Measurements from ENCODE around the gene CBLN3. TPM values are rescaled to one million over a fixed set of nuclear protein-coding genes. Genes with fewer than 3 reads are reported as not detected.

CBLN3 gene
- total and polyA plus RNA-seq, 9 of the 15 experiments (the other 6 are each of a cell fraction or from before 2014, with no cell fraction given), result 0.05 to 0.59 (median 0.26) TPM; not detected in 1

DNA sequence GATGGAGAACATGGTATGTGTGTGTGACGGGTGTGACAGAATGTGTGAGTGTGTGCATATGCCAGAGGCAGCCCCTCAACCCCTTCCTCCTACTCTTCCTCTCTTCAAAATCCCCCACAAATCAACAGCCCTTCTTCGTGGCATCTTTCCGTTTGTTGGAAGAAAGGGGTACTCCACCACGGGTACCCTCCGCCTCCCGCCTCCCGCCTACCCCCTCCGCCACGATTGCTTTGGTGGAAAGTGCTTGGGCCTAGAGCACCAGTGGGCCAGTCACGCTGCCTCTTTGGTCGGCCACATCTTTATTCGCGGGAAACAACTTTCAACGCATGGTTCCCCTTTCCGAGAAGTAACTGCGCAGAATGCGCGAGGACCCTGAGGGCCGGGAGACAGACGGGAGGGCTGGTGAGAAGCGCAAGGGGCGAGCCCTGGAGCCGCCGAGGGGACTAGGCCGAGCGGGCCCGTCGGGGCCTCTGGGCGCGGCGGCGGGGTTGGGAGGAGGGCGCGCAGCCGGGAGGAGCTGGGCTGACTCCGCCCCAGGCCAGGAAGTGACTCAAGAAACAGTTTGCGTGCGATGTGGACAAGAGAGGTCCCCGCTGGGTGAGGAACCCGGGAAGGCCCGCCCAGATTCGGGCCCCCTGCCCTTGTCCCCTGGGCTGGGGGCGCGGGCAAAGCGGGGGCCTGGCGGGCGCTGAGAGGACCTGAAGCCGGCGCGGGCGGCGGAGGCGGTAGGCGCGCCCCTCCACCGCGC lies at the start of gene CBLN3, which contains the start of gene KHNYN (continued):
- TF ChIP-seq, protein P1, sequence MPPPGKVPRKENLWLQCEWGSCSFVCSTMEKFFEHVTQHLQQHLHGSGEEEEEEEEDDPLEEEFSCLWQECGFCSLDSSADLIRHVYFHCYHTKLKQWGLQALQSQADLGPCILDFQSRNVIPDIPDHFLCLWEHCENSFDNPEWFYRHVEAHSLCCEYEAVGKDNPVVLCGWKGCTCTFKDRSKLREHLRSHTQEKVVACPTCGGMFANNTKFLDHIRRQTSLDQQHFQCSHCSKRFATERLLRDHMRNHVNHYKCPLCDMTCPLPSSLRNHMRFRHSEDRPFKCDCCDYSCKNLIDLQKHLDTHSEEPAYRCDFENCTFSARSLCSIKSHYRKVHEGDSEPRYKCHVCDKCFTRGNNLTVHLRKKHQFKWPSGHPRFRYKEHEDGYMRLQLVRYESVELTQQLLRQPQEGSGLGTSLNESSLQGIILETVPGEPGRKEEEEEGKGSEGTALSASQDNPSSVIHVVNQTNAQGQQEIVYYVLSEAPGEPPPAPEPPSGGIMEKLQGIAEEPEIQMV (tag; conservative IDR thresholded peaks at IDR 0.05; ENCODE audit: low read depth), result no peak
- TF ChIP-seq, protein P2, sequence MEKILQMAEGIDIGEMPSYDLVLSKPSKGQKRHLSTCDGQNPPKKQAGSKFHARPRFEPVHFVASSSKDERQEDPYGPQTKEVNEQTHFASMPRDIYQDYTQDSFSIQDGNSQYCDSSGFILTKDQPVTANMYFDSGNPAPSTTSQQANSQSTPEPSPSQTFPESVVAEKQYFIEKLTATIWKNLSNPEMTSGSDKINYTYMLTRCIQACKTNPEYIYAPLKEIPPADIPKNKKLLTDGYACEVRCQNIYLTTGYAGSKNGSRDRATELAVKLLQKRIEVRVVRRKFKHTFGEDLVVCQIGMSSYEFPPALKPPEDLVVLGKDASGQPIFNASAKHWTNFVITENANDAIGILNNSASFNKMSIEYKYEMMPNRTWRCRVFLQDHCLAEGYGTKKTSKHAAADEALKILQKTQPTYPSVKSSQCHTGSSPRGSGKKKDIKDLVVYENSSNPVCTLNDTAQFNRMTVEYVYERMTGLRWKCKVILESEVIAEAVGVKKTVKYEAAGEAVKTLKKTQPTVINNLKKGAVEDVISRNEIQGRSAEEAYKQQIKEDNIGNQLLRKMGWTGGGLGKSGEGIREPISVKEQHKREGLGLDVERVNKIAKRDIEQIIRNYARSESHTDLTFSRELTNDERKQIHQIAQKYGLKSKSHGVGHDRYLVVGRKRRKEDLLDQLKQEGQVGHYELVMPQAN (IDR thresholded peaks at IDR 0.05; ENCODE audit: borderline replicate concordance), result no peak
- TF ChIP-seq MCM2 (IDR thresholded peaks at IDR 0.05; ENCODE audit: low read depth) (no peak), ZNF668 (CRISPR knock-in tag; IDR thresholded peaks at IDR 0.05) (no peak), NCOR1 (IDR thresholded peaks at IDR 0.05) (peak; percentile 38; the same call in 1 of the 2 replicates), GTF2A2 (tag; IDR thresholded peaks at IDR 0.05) (no peak), SMAD4 (CRISPR knock-in tag; conservative IDR thresholded peaks at IDR 0.05) (peak; percentile 62), SUPT5H (IDR thresholded peaks at IDR 0.05) (peak; percentile 82), NFE2L1 (tag; IDR thresholded peaks at IDR 0.05; ENCODE audit: borderline replicate concordance, low read depth) (no peak), ASH1L (IDR thresholded peaks at IDR 0.05; ENCODE audit: borderline replicate concordance, low read depth, partially characterized antibody) (no peak), HMGN3 (IDR thresholded peaks at IDR 0.05; ENCODE audit: borderline replicate concordance, extremely low read depth, insufficient read length, low read depth, low read length) (peak; percentile 78), RNF2 (IDR thresholded peaks at IDR 0.05) (no peak)
- TF ChIP-seq, protein P3, sequence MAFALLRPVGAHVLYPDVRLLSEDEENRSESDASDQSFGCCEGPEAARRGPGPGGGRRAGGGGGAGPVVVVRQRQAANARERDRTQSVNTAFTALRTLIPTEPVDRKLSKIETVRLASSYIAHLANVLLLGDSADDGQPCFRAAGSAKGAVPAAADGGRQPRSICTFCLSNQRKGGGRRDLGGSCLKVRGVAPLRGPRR (CRISPR knock-in tag; IDR thresholded peaks at IDR 0.05), result no peak
- TF ChIP-seq, protein P4, sequence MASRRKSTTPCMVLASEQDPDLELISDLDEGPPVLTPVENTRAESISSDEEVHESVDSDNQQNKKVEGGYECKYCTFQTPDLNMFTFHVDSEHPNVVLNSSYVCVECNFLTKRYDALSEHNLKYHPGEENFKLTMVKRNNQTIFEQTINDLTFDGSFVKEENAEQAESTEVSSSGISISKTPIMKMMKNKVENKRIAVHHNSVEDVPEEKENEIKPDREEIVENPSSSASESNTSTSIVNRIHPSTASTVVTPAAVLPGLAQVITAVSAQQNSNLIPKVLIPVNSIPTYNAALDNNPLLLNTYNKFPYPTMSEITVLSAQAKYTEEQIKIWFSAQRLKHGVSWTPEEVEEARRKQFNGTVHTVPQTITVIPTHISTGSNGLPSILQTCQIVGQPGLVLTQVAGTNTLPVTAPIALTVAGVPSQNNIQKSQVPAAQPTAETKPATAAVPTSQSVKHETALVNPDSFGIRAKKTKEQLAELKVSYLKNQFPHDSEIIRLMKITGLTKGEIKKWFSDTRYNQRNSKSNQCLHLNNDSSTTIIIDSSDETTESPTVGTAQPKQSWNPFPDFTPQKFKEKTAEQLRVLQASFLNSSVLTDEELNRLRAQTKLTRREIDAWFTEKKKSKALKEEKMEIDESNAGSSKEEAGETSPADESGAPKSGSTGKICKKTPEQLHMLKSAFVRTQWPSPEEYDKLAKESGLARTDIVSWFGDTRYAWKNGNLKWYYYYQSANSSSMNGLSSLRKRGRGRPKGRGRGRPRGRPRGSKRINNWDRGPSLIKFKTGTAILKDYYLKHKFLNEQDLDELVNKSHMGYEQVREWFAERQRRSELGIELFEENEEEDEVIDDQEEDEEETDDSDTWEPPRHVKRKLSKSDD (conservative IDR thresholded peaks at IDR 0.05; ENCODE audit: low read length), result no peak
- TF ChIP-seq, protein P5, sequence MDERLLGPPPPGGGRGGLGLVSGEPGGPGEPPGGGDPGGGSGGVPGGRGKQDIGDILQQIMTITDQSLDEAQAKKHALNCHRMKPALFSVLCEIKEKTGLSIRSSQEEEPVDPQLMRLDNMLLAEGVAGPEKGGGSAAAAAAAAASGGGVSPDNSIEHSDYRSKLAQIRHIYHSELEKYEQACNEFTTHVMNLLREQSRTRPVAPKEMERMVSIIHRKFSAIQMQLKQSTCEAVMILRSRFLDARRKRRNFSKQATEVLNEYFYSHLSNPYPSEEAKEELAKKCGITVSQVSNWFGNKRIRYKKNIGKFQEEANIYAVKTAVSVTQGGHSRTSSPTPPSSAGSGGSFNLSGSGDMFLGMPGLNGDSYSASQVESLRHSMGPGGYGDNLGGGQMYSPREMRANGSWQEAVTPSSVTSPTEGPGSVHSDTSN (CRISPR knock-in tag; IDR thresholded peaks at IDR 0.05; ENCODE audit: low read depth), result no peak
- TF ChIP-seq, protein P5 (tag; conservative IDR thresholded peaks at IDR 0.05; ENCODE audit: low read depth), result no peak
